HG03571 (cell line): Measurements from ENCODE around the gene ZNF618.

Source experiments
- ATAC-seq: cut with Tn5 transposase; IDR thresholded peaks from one replicate; pipeline ENCODE4 v1.9.1; 2021; ENCODE audit not compliant: unreplicated experiment

Gene ZNF618

DNA sequence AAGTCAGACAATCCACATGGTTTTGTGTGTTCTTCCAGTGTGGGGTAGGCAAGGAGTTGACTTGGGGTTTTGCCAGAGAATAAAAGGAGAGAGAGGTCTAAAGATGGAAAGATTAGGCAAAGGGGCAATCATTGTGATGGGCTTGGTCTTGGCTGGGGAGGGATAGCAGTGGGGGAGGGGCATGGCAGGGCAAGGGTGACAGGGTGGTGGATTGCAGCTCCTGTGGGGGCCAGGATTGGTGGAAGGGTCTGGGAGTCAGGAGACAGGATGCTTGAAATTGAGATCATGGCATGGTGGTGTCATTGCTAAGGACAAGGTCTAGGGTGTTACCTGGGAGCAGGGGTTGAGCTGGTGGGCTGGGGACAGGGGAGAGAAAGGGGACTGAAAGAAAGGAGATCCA is 57.6 kb downstream of the ZNF618 start:
- no peak for ATAC-seq

DNA sequence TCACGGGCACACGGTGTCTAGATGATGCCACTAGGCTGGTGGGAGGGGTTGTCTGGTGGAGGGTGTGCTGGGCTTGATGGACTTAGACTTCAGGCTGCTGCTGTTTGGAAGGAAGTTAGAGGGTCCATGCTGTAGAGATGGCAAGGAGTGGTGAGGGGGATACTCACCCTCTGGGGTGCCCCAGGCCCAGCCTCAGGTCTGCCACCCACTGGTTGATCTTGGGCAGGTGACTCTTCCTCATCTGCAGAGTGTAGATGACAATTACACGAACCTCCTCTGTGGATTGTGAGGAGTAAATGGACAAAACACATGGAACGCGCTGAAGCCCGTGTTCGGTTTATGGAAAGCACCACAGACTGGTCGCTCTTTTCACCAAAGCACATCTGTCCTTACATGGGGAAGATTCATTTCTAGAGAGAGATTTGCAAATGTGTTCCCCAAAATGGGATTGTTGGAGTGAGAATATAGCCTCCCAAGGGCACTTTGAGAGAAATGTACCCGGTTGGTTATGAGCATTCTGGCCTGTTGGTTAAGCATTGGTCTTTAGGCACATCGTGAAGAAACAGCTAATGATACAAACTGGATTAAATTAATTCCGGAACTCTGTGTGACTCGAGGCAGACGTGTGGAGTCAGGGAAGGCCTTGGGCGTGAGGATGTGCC is 58.2 kb downstream of the ZNF618 start:
- no peak for ATAC-seq

DNA sequence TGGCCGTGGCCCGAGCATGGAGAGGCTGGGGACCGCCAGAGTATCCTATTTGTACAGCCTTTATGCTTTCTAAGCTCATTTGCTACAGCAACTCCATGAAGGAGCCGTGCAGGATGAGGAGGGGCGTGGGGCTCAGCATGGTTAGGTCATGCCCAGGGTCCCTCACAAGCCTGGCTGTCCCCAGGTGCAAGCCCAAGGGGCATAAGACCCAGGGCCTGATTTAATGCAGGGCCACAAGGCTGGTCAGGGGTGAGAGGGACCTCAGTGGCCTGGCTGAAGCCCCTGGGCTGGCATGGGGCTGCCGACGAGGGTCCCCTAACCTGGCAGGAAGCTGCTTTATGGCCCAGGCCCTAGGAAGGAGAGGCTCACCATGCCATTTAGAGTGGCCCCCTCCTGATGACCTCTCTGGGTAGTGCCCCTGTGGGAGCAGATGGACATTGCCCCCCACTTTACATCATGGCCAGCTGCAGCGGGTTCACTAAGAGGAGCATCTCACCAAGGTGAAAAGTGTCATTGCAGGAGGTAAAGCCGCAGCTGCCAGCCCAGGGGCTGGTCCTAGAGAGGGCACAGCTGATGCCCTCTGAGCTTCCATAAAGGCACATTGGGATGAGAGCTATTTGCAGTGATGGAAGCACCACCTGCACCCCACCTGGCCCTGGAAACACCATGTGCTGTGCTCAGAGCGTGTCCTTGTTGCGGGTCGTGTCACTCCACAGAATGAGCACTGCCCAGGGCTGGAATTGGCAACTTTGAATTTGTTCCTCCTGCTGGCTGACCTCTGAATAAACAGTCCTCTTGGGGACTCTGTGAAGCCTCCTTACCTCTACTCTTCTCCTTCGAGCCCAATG is 58.9 kb downstream of the ZNF618 start:
- no peak for ATAC-seq

DNA sequence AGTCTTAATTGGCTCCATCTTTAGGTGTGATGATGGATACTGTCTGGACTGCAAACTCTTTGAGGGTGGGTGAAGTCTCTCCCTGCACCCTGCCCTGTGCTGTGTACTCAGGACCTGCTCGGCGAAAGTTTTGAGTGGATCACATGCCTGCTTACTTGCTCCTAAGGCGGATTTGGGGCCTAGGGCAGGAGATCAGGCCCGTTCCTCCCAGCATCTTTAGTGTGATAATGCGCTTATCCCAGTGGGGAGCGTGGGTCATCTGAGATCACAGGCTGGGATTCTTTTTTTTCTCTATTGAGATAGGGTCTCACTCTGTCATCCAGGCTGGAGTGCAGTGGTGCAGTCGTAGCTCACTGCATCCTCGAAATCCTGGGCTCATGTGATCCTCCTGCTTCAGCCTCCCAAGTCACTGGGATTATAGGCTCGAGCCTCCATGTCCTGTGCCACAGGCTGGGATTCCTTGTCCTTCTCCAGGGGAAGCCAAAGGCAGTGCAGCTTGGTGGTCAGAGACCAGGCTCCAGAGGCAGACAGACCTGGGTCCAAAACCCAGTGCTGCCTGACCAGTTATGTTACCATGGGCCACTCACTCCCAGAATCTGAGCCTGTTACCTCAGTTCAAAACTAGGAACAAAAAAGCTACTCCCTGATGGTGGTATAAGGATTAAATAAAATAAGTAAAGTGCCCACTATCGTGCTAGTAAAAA is 59.7 kb downstream of the ZNF618 start:
- ATAC-seq: no peak

DNA sequence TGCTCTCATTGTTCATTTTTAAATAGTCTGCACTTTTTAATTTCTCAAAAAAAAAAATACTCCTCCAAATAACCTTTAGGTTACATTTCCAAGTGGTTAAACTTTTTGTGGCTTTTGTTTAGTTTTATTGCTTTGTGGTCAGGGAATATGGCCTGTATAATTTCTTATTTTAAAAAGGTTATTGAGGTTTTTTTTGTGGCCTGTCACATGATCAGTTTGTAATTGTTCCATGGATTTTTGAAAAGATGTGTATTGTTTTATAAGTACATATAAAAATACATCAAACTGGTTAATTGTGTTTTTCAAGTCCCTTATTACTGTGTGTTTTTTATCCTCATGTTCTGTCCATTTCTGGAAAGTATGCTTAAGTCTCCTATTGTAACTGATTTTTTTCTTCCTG is 64.0 kb downstream of the ZNF618 start:
- no peak for ATAC-seq

DNA sequence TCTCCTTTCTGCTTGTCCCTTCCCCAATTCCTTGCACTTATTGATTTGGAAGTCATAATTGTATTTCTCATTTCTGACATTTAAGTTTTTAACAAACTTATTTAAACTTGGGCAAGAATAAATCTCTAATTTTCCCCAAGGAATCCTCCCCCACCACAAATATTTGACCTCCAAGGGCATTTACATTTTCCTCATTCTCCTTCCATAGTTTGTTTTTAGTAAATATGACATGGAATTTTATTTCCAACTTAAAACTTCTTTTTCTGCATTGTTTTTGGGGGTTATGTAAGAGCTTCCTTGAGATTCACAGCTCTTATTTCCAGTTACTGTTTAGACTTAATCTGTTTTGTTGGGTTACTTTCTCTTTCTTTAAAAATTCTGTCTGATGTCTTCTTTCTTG is 64.9 kb downstream of the ZNF618 start:
- no peak for ATAC-seq

DNA sequence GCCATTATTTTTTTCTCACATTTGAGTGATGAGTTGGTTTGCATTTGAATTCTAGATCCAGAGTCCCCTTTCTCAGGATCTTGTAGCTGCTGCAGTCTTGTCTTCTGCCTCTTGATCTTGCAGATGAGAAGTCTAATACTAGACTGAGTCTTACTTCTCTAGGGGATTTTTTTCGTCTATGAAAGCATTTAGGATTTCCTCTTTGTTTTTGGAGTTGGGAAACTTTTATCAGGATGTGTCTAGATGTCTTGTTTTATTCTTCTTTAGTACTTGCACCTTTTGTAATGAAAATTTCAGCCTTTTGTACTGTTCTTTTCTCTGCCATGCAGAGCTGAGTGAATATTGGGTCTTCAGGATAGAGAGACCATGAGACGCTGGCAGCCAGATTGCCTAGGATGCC is 65.4 kb downstream of the ZNF618 start:
- ATAC-seq: no peak

DNA sequence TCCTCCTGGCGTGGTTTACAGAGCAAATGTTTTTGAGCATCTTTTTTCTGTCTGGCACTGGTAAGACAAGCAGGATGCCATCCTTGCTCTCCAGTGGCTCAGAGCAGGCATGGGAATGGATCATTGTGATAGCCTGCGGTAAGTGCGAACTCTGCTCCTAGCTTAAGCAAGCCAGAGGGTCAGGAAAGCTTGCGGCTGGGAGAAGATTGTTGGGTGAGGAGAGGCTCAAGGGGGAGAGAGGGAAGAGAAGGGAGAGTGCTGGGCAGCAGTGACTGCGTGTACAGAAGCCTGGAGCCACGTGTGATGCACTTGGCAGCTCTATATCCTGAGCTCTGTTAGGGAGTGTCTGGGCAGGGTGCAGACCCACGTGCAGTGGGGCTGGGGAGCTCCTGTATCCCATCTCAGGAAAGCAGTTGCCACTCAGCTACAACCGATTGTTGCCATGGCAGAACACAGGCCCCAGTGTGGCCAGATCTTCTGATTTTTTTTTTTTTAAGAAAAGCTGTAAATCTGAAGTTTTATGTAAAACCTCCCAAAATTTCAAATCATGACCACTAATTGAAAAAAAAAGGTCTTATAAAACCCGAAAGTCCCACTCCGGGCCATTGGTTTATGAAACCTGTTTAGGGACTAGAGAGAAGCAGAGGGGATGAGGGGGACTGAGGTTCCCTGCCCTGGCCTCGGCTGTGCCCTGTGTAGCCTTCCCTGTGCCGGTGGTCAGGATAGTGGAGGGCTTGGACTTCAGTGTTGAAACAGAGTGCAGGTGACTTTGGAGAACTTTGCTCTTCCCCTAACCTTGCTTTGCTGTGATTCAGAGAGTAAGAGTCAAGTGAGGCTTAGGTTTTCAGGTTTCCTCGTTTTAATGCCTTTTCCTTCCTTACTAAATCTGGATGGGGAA is 67.3 kb downstream of the ZNF618 start:
- ATAC-seq: no peak

DNA sequence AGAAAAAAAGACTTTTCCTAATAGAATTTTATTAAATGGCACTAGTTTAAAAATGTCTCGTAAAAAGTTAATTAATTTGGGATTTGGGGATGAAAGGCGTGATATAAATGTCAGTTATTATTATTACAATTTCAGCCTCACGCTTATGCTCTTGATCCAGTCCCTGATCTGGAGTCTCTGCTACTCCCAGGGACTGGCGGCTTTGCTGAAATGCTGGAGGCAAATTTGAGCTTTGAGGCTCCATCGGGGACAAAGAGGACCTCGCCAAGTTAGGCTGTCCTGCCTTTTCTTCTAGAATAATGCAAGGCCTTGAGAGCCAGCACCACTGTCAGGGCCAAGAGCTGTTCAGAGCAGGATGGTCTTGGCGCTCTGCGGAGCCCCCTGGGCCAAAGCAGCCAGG is 69.7 kb downstream of the ZNF618 start:
- ATAC-seq: no peak

DNA sequence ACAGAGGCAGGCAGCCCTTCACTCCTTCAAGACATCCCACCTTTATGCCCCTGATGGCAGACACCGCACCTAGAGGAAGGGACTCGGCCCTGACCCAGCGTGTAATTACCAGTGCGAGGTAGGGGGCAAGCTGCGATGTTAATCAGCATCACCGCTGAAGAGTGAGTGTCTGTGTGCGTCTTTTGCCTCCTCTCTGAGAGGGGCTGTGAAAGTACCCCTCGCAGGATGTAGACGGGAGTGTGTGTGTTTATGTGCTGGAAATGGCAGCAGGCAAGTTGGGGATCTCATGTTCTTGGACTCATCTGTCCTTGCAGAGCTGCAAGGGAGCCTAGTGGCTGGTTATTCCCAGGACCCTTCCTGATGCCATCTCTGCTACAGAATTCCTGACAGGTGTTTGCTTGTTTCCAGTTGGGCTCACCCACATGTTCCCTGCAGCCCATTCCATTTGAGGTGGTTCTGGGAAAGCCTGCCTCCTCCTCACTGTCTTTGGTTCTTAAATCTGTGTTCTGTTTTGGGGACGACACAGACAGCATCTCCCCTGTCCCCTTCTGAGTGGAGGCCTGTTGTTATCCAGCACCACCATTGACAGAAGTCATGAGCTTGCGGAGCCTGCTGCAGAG is 70.5 kb downstream of the ZNF618 start:
- no peak for ATAC-seq

DNA sequence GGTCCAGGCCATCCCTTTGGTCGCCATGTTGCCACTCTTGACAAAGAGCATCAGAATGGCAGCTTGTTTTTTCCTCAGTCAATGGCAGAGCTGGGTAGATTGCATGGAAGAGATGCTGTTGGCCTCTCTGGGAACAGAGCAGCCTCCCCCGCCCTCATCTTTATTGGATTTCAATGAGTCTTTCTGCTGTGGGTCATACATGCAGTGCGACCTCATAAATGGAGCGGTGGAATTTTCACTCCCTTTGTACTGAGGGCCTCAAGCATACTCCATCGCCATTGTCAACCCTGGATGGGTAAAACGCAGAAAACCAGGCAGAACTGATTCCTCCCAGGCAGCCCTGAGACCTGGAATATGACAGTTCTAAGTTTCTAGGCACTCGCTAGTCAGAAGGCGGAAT is 71.8 kb downstream of the ZNF618 start:
- no peak for ATAC-seq

DNA sequence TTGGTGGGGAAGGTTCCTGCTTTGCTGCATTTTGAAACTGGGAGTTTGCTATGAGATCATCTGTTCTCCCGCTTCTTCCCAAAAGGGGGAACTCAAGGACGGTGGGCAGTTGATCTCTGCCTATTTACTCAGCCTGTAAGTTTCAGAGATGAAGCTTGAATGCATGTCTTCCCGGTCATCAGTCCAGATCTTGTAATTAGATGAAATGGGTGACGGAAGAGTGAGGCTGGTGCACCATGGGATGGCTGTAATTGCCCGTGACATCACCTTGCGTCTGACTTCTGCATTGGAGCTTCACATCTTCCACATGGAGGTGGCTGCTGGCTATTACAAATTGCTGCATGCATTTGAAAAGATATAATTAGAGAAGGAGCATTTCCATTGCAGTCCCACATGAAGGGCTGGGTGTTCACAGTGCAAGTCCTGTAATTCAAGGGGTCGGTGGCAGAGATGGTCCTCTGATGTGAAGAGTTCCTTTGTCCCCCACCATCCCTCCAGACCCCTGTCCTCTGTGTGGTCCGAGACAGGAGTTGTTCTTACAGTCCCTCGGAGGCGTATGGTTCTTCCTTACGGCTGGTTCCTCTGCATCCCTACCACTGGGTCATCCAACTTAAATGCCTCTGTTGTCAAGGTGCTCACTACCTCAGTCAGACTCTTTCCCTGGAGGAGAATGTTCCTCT is 72.9 kb downstream of the ZNF618 start:
- no peak for ATAC-seq

DNA sequence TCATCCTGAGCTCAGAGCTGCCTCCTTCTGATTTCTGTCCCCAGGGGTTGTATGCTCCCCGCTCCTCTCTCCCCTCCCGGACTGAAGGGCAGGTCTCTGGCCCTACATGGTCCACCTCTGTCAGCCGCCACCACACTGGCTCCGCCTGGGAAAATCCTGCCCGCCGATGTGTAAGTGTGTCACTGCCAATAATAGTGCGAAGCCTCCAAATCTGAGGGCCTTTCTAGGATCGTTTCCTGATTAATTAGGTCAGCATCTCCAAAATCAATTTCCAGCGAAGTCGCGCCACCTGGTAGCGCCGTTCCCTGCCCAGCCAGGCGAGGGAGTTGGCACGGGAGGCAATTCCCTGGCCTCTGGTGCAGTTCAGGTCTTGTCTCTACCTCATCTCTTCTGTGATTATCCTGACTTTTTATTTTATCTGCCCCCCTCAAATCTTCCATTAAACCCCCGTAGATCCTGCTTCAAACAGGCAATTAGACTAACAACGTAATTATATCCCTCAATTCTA is 73.5 kb downstream of the ZNF618 start:
- ATAC-seq: no peak

DNA sequence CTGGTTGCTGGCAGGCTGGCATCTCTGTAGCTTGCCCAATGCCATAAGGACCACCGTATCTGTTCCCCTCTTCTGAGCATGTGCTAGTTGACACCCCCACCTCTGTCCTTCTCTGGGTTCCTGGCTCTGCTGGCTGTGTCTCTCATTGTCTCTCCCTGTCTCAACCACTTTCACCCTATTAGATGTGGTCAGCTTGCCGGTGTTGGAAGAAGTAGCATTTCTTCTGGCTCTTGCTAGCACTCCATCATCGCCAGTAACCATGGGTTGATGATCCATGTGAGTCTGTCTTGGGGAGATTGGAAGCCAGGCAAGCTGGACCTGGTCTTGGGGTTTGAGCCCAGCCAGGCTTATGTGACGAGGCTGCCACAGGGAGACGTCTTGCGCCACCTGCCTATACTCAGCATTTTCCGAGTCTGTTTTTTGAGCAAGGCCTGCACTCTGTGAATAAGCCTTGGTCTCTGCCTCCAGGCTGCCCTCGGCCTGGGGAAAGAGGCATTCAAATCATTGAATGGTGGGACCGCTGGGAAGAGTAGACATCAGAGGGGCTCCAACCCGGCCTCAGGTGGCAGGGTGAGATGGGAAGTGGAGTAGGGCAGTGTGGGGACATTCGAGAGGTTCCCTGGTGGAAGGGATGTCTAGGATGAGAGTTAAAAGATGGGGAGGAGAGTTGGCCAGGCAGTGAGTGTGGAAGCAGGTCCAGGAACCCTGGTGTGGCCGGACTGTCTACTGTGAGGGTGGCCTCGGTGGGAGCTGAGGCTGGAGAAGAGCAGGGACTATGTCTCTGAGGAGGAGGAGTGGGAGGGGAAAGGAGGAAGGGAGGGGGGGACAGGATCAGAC is 74.3 kb downstream of the ZNF618 start:
- ATAC-seq: no peak

DNA sequence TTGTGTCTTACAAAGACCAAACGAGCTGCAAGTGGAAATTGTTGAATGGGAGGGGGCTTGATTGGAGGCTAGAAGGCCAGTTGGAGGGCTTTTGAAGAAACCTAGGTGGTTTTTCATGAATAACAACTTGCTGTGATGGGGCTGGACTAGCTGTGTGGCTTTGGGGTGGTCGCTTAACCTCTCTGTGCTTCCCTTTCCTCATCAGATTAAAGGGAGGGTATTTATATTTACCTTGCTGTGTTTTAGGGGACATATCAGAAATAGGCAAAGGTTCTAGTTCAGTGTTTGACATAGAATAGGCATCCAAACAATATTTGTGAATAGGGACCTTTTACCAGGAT is 74.9 kb downstream of the ZNF618 start:
- ATAC-seq: no peak

DNA sequence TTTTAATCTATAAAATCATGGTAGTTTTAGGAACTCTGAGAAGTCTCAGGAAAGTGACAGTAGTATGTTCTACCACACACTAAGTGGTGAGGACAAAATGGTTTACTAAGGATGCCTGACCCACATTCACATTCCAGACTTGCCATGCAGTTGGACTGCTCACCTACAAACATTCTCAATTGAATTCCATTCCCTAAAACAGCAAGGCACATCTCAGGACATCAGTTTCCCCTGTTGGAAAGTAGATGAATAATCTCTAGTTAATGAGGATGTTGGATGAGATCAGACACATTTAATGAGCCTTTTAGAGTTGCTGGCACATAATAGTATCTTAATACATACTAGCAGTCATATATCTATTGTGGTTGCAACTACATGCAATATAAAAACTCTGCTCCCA is 76.6 kb downstream of the ZNF618 start:
- no peak for ATAC-seq

DNA sequence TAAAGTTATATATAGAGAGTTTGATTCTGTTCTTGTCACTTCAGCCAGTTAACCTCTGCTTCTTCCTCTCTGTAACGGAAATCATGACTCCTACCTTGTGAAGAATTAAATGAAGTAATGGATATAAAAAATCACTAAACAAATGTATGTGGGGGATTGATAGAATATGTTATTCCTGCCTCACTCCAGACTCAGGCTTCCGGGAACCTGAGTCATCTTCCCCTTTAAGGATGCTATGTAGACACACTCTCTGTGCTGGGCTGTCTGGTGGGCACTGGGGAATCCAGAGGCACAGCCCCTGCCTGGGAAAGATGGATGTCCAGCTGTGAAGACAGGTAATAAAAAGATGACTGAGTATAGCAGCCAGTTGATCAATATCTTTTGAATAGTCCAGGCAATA is 77.4 kb downstream of the ZNF618 start:
- no peak for ATAC-seq

DNA sequence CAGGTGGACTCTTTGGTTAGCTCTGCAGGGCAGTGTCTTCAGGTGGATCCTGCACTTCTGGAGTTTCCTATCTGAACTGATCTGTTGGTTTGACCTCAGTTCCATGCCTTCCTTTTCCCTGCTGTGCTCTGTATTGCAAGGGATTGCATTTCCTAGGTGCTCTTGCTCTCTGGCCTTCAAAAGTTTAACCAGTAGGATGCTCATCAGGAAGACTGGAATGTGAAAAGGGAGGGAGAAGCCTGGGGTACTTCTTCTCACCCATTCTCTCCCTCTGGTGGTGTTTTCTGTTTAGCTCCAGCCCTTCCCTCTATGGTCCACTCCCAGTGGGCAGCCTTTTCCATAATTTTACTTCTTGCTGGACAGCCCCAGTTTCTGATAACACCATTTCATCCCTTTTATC is 78.5 kb downstream of the ZNF618 start:
- no peak for ATAC-seq
